Peyer's patch (tissue), 4 donors: ENCODE results near the gene ZNF197.

Experiments
- POLR2A ChIP-seq, 2 donors: fragments of 450-650 bp; IDR thresholded peaks; one replicate each; pipeline ENCODE4 v1.5.1; 2017; ENCODE audit warnings: antibody characterized with exemption in 2 of 2, mild to moderate bottlenecking in 2 of 2, moderate library complexity in 2 of 2
- TF ChIP-seq, protein P1 (sequence below), 6 experiments: fragments of 450-650 bp in 4 of 6; fragments of 200-600 bp in 2 of 6; sonication (generic) in 1 of 6; IDR thresholded peaks; one replicate each; pipeline ENCODE4 v1.5.1; 2017 to 2019; ENCODE audit warnings: antibody characterized with exemption in 6 of 6, mild to moderate bottlenecking in 3 of 6, moderate library complexity in 1 of 6

- TF ChIP-seq POLR2A (IDR thresholded peaks at IDR 0.05) = no peak
- TF ChIP-seq, protein P1, sequence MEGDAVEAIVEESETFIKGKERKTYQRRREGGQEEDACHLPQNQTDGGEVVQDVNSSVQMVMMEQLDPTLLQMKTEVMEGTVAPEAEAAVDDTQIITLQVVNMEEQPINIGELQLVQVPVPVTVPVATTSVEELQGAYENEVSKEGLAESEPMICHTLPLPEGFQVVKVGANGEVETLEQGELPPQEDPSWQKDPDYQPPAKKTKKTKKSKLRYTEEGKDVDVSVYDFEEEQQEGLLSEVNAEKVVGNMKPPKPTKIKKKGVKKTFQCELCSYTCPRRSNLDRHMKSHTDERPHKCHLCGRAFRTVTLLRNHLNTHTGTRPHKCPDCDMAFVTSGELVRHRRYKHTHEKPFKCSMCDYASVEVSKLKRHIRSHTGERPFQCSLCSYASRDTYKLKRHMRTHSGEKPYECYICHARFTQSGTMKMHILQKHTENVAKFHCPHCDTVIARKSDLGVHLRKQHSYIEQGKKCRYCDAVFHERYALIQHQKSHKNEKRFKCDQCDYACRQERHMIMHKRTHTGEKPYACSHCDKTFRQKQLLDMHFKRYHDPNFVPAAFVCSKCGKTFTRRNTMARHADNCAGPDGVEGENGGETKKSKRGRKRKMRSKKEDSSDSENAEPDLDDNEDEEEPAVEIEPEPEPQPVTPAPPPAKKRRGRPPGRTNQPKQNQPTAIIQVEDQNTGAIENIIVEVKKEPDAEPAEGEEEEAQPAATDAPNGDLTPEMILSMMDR (IDR thresholded peaks at IDR 0.05) = no peak
Observed at GRCh38 chr3:44685128-44685800, 60.4 kb downstream of the ZNF197 start.
